ENCODE results near the gene SLC29A1.

The SLC29A1 gene

DNA sequence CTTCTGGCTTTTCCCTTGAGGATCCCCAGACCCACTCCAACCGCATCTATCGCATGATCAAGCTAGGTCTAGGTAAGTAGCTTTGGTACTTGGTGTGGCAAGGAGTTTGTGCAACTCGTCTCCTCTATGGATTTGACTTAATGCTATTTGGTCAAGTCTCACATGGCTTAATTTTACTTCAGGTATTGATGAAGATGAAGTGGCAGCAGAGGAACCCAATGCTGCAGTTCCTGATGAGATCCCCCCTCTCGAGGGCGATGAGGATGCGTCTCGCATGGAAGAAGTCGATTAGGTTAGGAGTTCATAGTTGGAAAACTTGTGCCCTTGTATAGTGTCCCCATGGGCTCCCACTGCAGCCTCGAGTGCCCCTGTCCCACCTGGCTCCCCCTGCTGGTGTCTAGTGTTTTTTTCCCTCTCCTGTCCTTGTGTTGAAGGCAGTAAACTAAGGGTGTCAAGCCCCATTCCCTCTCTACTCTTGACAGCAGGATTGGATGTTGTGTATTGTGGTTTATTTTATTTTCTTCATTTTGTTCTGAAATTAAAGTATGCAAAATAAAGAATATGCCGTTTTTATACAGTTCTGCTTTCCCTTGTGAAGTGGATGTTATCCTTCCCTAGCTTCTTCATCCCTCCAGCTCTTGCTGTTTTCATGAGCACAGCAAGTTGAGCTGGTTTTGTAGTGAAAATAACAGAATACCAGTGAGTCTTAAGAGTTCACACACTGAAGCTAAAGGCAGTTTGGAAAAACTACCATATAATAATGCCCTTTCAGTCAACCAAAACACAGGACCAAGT lies 30.1 kb downstream of the SLC29A1 start:
- DNase-seq (ENCODE audit: low read depth) = peak; percentile 79
- TF ChIP-seq, protein P1, sequence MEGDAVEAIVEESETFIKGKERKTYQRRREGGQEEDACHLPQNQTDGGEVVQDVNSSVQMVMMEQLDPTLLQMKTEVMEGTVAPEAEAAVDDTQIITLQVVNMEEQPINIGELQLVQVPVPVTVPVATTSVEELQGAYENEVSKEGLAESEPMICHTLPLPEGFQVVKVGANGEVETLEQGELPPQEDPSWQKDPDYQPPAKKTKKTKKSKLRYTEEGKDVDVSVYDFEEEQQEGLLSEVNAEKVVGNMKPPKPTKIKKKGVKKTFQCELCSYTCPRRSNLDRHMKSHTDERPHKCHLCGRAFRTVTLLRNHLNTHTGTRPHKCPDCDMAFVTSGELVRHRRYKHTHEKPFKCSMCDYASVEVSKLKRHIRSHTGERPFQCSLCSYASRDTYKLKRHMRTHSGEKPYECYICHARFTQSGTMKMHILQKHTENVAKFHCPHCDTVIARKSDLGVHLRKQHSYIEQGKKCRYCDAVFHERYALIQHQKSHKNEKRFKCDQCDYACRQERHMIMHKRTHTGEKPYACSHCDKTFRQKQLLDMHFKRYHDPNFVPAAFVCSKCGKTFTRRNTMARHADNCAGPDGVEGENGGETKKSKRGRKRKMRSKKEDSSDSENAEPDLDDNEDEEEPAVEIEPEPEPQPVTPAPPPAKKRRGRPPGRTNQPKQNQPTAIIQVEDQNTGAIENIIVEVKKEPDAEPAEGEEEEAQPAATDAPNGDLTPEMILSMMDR (IDR thresholded peaks at IDR 0.05; ENCODE audit: low read depth, low read length) = peak; percentile 73
- no peak for TF ChIP-seq MYC (IDR thresholded peaks at IDR 0.05; ENCODE audit: low read depth, low read length)
- H3K4me3 ChIP-seq (ENCODE audit: low read depth, low read length) = no peak overlapping the region

DNA sequence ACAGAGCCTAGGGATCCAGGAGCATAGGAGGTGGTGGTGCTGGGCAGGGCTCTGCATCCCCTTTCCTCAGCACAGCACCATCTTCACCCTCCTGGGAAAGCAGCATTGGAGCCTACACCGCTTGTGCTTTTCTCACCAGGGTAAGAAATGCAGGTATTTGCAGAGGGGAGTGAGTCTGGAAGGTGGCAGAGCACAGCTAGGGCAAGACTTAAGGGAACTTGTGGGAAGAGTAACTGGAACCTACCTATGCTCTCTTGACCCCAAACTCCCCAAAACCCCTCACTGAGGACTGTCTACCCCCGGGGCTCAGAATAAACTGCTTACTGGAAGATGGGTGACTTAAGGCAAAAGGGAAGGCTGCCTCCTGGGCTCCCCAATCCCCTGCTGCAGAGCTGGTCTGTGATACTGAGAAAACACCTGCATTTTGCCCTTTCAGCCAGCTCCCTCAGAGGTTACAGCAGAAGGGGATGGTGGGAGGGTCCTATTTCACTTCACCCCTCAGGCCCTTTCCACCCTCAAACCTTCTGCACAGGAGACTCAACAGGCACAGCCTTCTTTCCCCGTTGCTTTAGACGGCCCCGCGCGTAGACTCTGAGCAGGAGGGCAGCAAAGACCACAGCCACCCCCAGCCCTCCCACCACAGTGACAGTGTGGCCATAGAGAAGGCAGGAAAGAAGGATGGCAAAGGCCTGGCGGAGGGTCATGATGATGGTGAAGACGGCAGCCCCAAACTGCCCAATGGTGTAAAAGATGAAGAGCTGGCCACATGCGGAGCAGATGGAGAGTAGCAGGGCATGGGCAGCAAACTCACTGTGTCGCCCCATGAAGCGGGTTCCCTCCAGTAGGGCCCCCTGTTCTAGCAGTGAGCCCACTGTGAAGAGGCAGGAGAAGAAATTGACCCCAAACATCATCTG lies 31.1 kb downstream of the SLC29A1 start:
- TF ChIP-seq, protein P2, sequence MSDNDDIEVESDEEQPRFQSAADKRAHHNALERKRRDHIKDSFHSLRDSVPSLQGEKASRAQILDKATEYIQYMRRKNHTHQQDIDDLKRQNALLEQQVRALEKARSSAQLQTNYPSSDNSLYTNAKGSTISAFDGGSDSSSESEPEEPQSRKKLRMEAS (IDR thresholded peaks at IDR 0.05; ENCODE audit: low read depth, low read length) = no peak
- no peak overlapping the region for H3K4me3 ChIP-seq (ENCODE audit: low read depth, low read length)

DNA sequence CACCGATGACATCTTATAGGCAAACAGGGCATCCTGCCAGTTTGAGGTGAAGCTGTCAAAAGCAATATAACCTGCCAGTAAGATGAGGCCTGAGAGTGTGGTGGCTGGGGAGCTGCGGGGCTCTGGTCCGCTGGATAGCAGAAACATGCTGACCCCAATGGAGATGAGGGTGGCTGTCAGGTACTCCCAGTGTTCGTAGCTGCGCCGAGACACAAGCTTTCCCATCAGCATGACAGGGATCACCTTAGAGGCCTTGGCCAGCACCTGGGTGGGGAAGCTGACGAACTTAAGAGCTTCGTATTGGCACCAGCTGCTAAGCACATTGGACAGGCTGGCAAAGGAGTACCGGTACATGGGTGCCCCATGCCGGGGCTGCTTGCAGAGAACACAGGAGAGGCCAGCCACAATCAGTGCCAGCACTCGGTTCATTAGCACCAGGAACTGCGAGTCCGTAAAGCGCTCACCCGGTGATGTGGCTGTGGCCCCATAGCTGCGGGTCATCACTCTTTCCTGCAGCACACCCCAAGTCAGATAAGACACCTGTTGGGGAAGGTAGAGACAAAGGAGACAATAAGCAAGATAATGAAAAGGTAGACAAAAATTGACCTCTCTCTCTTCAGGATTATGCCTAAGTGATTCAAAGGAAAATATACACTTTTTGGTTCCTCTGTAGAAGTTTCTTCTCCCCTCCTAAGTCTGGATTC lies 31.9 kb downstream of the SLC29A1 start:
- DNase-seq (ENCODE audit: low read depth) = peak; percentile 47
- TF ChIP-seq, protein P2 (IDR thresholded peaks at IDR 0.05; ENCODE audit: low read depth, low read length) = no peak
- TF ChIP-seq POLR2A (IDR thresholded peaks at IDR 0.05; ENCODE audit: extremely low read depth, insufficient read length) = peak; percentile 11
- H3K4me3 ChIP-seq (ENCODE audit: low read depth, low read length) = peak overlapping the region; percentile 83

More for the DNA sequence above, 31.1 kb downstream of the SLC29A1 start:
- DNase-seq (ENCODE audit: low read depth) = peak; percentile 45

DNA sequence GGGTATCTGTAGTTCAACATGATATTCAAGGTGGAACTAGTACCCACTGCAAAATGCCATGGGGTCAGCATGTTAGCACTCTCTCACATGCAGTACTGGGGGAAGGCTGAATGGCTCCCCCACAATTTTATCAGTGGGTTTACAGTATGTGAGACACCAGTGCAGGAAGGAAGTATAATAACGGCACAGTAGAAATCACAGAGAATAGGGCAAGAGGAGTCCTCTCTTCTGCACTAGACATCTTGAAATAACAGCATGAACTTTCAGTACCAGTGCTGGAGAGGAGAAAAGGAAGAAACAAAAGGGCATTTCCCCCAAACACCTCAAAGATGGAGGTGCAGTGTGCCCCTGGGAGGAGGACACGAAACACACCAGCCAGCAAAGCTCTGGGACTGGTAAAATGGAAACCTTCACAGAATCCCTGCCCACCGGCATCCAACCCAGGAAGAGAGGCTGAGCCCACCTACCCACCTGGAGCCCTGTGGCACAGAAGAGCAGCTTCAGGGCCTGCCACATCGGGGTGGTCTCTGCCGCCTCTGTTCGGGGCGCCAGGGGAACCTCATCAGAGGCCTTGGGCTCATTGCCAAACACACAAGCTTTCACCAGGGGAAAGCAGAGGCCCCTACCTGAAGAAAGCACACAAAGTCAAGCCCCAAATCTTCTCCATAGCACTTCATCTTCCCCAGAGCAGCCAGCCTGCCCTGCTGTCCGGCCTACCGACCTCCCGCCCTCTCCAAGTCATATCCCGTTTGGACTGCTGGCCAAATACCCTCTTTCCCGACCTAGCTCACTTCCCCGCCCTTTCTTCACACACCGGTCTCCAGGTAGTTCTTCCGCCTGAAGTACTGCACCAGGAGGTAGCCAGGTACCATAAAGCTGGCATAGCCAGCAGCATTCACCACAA lies 32.7 kb downstream of the SLC29A1 start:
- peak; percentile 52 for DNase-seq (ENCODE audit: low read depth)
- peak overlapping the region; percentile 83 for H3K4me3 ChIP-seq (ENCODE audit: low read depth, low read length)
- no peak for TF ChIP-seq MYC (IDR thresholded peaks at IDR 0.05; ENCODE audit: low read depth, low read length)
- TF ChIP-seq, protein P1 (IDR thresholded peaks at IDR 0.05; ENCODE audit: low read depth, low read length) = no peak

DNA sequence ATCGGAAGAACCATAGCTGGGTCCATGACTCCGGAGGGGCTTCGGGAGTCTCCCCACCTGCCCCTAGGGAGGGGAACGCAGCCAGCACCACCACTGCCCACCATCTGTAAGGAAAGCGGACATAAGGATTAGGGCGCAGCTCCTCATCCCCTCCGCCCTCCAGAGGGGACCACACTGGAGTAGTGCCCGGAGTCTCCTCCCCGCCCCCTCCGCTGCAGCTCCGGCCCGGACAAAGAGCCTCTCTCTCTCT lies 33.3 kb downstream of the SLC29A1 start:
- H3K4me3 ChIP-seq (ENCODE audit: low read depth, low read length) = peak overlapping the region; percentile 83
- TF ChIP-seq, protein P2 (IDR thresholded peaks at IDR 0.05; ENCODE audit: low read depth, low read length) = no peak
- TF ChIP-seq POLR2A (IDR thresholded peaks at IDR 0.05; ENCODE audit: extremely low read depth, insufficient read length) (no peak), MYC (IDR thresholded peaks at IDR 0.05; ENCODE audit: low read depth, low read length) (no peak)
- TF ChIP-seq, protein P1 (IDR thresholded peaks at IDR 0.05; ENCODE audit: low read depth, low read length) = no peak
- DNase-seq (ENCODE audit: low read depth) = no peak

DNA sequence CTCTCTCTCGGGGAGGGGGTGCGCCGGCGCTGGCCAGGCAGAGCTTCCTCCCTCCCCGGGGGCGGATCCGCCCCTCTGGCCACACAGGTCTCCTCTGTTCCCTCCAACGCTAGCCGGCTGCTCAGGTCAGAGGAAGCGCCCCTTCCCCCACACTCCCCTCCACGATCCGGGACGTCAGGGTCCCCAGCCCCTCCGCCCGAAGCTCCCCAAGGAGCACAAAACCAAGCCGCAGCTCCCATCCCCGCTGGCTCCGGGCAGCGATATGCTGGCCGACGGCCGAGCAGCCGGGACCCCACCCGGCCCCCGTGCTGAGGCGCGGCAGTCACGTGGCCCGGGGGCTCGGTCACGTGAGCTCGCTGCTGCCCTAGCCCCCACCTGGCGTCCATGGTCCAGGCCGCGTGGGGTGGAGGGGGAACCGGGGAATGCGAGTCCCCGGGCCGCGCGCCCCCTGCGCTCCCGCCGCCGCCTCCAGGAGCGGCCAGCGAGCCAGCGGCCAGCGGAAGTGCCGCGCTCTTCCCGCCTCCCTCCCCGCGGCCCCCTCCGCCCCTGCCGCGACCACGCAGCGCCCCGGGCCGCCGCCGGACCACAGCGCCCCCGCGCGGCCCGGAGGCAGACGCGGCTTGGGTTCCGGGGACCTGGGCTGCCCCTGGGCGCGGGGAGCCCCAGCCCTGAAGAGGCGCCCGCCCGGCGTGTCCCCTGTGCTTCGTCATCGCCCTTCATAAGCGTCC lies 33.8 kb downstream of the SLC29A1 start, which contains the start of gene SLC35B2:
Gene SLC35B2 (minus strand): TSS at position 504 of the 728 bp plus-strand sequence. CDS start 118 bp downstream, at position 386.
- peak; percentile 89 for DNase-seq (ENCODE audit: low read depth)
- peak within 1 kb of the TSS; percentile 83 for H3K4me3 ChIP-seq (ENCODE audit: low read depth, low read length)
- TF ChIP-seq POLR2A (IDR thresholded peaks at IDR 0.05; ENCODE audit: extremely low read depth, insufficient read length) (peak; percentile 68), MYC (IDR thresholded peaks at IDR 0.05; ENCODE audit: low read depth, low read length) (peak; percentile 80)
- TF ChIP-seq, protein P2 (IDR thresholded peaks at IDR 0.05; ENCODE audit: low read depth, low read length) = peak; percentile 96
- TF ChIP-seq, protein P1 (IDR thresholded peaks at IDR 0.05; ENCODE audit: low read depth, low read length) = peak; percentile 29
